ENCODE results near the gene HOXC6.

GRCh38 chr12:53998110-53998899 is 29.9 kb upstream of the HOXC6 start:
- TF ChIP-seq CTCF (conservative IDR thresholded peaks at IDR 0.05; ENCODE audit: low read depth, low read length) (no peak), EZH2 (IDR thresholded peaks at IDR 0.05; ENCODE audit: low read length, unreplicated experiment) (no peak)

Measured in PC-3 (cell line).